GM19397 (cell line): ENCODE measurements around the gene TOP3B.

Experiments used
- ATAC-seq: cut with Tn5 transposase; IDR thresholded peaks from one replicate; pipeline ENCODE4 v1.9.1; 2021; ENCODE audit warnings: mild to moderate bottlenecking, moderate library complexity; ENCODE audit not compliant: unreplicated experiment

TOP3B gene

DNA sequence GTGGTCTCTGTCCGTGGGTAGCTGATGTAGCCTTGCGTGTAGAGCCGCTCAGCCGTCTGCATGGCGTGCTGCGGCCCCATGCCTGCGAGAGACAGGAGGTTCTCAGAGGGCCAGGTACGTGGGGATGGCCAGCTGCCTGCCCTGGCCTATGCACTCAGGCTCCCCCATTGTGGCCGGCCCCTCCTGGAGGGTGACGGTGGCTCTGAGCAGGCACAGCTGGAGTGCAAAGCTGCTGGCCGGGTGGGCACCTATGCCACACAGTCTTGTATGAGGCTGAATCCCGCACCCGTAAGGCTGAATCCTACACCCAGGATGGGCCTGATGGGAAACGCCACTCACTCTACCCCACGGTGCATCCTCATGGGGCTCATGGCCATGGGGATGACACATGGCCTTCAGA lies 18.4 kb downstream of the TOP3B start:
- no peak for ATAC-seq

DNA sequence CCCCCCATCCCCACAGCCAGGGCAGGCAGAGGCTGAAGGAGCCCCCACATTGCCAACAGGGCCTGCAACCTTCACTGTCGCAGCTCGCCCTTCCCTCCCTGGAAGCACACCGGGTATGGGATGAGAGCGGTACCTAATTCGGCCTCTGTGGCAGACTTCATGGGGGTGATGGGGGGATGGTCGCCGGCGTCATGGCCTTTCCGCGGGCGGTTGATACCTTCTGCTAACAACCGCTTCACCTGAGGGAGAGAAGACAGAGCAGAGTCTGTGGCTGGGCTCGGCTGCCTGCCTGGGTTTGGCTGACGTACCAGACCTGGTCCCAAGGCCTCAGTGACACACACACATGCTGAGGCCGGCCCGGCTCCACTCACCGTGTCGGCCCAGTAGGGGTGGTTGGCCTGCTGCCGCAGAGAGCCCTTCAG lies 18.8 kb downstream of the TOP3B start:
- no peak for ATAC-seq

DNA sequence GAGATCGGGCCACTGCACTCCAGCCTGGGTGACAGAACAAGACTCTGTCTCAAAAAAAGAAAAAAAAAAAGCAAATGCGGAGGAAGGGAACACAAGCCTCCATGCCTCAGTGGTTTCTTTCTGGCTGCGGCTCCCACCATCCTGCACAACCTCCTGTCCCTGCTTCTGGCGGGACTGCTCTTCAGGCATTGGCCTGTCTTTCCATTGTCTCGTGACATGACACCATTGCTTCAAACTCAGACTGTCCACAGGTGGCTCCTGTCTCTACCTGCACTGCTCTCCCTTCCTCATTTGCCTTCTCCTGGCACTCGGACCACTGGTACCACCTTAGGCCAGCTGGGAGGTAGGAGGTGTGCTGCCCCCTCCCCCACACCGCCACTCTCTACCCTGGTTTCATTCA lies 19.3 kb downstream of the TOP3B start:
- no peak for ATAC-seq

DNA sequence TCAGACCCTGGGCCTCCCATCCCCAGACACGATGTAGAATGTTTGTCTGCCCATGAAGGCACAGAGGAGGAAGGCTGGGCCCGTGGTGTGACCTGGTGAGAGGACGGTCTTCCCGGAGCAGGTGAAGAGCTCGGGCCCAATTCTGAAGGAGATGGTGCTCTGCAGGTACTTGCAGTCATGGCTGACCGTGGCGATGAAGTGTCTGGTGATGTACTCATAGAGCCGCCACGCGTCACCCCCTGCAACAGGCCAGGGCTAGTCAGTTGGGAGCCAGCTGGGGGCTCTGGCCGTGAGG lies 20.0 kb downstream of the TOP3B start:
- ATAC-seq = no peak

DNA sequence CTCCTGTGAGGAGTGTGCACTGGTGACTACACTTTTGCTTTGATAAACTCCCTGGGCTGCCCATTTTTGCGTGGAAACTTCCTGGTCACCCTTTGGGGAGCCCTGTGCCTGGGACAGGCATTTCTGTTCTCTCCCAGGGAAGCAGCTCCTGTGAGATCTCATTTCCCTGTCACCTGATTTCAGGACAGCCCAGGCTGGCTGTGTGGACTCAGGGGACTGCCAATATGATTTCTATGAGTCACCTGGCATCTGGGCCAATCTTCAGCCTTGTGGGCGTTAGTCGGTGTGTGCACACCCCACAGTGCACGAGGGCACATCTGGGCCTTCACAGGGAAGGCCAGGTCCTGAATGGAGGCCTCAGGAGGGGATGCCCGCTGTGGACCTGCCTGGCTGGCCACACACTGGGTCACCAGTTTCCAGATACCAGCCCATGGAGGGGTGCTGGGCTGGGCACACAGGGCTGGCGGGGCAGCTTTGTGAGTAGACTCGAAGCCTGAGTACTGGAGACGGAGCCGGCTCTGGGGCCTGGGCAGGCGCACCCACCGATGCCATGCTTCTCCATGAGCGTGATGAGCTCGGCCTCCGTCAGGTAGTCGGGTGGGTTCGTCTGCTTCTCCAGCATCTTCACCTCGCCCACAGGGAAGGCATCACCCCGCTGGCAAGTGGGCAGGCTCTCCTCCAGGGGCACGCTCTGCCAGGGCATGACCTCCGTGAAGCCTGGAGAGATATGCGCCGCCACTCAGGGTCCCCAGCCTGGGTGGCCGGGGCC lies 20.5 kb downstream of the TOP3B start:
- ATAC-seq = no peak

DNA sequence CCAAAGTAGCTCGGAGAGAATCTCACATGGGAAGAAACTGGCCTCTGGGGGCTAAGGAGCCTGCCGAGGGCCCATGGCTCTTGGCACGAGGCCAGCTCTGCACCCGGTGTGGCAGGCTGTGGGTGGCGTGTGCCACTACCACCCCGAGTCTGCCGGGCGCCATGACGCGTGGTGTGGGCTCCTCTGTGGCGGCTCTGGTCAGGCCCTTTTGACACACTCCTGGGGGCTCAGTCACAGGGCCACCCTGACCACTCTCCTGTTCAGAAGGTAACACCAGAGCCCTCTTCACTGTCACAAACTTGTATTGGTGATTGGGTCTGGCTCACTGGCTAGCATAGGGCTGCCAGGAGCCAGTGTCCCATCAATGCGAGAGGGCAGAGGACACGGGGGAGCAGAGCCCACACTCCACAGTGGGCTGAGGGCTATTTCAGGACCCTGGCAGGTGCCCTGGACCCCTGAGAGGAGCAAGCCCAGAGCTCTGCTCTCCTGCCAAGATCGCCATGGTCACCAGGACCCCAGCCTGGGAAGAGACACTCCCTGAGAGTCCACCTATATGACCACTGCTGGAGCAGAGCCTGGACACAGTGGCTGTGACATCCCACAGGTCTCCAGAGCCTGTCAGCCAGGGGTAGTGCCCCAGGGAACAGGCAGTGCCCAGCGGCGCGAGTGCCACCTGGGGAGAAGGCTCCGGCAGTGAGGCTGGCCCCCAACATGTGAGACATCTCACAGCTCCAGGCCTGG lies 21.3 kb downstream of the TOP3B start:
- no peak for ATAC-seq

DNA sequence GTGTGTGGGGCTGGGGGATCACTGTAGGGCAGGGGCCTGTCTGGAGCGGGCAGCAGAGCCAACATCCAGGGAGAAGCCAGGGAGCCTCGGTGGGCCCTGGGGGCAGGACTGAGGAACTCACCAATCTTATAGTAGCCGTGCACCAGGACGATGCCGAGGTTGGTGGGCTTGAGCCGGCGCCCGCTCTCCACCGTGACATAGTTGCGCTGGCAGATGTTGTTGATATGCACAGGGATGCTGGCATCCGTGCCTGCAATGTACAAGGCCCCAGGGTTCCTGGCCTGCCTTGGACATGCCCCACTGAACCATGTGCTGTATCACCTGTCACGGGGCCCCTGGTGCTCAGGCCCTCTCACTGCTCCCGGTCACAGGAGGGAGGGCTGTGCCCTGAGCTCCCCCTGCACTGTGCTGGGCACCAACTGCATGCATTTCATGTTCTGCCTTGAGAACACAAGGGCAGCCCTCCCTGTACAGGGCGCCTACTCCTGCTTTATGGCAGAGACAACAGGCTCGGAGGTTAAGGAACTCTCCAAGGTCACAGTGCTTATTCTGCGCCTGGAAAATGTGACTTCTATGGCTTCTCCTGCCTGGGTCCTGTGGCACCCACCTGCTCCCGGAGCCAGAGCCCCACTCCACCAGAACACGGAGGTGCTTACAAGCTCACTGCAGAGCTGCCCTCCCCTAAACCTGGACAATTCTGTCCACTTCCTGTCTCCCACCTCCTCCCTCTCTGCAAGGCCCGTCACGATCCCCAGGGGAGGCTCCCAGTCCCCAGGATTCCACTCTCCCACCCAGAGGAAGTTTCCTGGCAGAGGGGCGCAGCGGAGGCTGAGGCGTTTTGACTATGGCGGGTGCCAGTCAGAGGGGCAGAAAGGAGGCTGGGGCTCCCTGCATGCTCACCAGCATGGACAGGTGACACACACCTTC lies 22.1 kb downstream of the TOP3B start:
- ATAC-seq = no peak

DNA sequence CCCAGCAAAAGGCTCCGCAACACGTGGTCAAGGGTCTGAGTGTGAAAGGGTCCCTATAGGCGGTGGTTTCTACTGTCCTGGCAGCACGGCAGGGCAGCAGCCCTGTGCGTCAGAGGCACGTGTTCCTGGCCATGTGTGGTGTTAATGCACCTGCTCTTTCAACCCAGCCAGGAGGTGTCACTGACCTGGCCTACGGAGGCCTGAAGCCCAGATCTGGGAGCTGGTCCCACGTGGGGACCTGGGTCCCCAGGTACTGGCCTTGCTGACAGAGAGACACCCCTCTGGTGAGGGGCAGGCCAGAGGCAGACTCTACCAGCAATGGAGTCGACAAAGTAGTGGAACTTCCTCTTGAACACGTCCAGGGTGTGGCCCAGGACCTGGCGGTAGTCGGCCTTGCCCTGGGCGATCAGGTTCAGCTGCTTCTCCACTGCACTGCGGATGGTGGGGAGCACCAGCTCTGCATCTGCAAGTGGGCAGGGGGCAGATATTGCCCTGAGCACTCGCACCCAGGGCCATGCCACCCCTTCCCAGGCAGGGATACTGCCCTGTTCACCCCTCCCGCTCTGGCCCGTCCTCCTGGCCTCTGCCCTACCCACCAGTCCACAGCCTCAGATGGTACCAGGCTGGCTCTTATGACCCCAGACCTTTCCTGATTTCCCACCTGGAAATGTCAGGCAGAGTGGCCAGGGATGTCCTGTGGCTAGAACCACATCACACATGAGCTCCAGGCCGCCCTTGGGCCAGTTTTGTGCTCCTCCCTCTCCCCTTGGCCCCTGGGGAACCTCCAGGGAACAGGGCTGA lies 23.1 kb downstream of the TOP3B start:
- ATAC-seq = no peak

DNA sequence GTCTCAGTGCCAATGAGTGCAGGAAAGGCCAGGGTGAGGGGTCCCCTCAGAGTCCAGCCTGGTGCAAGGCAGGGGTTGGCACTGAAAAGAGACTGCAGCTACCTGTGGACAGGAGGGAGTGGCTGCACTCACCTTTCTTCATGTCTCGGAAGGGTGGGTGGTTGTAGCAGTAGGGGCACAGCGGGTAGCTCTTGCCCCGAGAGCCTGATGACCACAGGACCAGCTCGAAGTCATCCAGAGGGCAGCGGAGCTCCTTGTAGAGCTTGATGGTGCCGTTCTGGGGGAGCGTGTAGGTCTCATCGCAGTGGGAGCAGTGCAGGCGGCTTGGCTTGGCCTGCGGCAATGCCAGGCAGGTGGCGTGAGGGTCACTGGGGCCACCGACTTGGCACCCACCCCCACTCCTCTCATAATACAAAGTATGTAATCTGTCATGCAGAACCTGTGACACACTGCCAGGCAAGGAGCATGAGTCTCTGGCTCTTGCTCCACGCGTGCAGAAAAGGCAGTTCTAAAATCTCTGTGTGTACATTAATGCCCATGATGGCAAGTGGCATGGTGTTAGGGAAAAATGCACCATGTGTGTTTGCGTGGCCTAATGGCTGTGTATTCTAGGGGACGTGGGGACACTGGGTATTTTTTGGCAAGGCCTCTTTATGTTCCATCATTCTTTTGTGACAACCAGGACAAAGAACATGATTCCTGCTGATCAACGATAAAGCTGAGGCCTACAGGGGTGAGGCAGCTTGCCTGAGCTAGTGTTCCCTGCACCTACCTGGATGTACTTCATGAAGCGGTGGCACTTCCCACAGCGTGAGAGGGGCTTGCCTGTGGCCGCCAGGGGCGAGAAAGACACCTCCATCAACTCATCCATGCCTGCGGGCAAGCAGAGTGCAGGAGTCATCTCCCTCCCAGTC lies 24.0 kb downstream of the TOP3B start:
- ATAC-seq = no peak

DNA sequence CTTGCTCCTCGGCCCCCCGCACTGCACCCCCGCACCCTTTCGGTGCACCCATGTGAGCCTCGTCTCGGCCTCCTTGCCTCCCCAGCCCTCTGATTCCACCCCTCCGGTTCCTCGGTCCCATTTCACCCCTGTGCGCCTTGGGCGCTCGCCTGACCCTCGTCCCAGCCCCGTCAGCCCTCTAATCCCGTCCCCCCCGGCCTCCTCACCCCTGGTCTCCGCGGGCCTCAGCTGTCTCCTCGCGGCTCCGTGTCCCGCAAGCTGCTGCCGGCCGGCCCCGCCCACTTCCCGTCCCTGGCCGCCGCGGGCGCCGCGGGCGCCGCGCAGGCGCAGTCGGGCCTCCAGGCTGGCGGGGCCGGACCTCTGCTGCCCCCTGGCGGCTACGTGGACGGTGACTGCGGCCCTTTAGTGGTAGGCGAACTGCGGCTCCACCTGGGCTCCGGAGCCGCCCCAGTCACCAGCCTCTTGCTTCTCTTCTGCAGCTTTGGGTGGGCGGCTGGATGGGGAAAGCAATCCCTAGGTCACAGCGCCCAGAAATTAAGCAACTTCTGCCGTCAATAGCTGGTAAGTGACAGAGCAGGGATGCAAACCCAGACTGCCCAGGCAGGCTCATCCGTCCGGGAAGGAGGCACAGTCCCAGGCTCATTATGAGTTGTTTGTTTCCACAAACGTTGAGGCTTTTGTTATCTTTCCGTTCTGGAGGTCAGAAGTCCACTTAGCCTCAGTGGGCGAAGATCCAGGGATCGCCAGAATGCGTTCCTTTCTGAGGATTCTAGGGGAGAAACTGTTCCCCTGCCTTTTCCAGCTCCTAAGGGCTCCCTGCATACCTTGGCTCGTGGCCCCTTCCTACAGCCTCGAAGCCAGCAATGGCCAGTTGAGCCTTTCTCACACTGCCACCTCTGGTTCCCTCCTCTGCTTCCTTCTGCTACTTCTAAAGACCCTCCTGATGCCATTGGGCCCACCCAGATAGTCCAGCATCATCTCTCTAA lies 29.7 kb downstream of the TOP3B start, which contains the start of gene PPM1F:
Gene PPM1F, minus strand, starts transcription at position 263 of the 986 bp plus-strand sequence. CDS start 6,800 bp downstream, outside the sequence.
- ATAC-seq = peak; percentile 71

DNA sequence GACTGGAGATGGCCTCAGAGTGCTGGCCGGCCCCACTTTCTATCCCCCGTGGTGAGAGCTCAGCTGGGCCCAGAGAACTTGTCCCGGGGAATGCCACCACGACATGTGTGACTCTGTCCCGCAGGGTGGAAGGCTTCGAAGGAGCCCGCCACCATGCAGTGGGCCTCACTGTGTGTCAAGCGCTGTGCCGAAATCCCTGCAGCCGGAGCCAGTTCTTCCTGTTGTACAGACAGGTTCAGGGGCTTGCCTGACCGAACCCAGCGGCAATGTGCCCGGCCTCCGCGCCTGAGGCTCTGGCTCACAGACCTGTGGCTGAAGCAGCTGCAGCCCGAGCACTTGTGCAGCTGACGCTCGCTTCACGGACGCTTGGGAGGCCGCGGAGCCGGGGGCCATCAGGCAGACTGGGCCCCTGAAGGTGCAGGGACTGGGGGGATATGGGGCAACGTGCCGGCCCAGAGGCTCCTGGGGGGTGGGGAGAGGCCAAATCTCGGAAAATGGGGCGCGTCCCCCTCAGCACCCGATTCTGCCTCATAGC lies 30.6 kb downstream of the TOP3B start:
- no peak for ATAC-seq

DNA sequence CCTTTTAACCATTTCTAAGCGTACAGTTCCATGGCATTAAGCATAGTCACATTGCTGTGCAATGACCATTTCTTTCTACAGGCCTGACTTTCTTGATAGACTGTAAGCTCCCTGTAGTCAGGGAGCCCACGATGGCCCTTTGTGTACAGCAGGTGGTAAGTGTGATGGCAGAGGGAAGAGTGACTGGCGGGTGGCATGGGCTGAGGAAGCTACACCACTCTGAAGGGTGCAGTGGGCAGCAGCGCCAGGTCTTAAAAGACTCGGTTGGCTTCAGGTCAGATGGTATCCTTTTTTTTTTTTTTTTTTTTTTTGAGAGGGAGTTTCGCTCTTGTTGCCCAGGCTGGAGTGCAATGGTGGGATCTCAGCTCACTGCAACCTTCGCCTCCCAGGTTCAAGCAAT lies 31.5 kb downstream of the TOP3B start:
- no peak for ATAC-seq

DNA sequence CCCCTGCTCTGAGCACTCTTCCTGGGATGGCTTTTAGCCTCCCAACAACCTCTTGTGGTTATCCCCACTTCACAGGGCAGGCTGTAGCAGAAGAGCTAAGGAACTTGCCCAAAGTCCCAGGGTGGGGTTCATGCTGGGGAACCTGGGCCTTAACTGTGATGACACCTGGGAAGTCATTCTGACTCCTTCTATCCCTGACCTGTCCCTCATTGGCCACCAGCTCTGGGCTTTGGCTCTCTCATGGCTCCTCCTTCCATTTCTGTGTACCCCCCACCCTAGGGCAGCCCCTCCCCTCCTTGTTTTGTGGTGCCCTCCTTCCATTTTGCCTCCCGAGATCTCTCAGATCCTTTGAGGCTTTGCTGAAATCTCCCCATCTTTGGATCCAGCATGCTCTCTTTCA lies 32.6 kb downstream of the TOP3B start:
- no peak for ATAC-seq

DNA sequence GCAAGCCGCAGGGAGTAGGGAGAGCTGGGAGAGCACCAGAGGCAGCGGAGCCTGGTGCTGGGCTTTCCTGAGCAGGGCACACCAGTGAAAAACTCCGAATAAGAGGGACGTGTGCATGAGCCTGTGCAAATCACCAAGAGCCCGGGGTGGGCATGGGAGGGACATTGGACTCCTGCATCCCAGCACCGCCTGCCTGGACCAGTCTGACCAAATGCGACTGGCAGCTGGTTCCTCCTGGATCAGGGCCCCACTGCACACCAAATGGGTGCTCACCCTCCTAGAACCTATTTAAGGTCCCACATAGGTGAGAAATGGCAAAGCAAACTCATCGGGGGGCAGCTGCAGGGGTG lies 33.0 kb downstream of the TOP3B start:
- no peak for ATAC-seq

DNA sequence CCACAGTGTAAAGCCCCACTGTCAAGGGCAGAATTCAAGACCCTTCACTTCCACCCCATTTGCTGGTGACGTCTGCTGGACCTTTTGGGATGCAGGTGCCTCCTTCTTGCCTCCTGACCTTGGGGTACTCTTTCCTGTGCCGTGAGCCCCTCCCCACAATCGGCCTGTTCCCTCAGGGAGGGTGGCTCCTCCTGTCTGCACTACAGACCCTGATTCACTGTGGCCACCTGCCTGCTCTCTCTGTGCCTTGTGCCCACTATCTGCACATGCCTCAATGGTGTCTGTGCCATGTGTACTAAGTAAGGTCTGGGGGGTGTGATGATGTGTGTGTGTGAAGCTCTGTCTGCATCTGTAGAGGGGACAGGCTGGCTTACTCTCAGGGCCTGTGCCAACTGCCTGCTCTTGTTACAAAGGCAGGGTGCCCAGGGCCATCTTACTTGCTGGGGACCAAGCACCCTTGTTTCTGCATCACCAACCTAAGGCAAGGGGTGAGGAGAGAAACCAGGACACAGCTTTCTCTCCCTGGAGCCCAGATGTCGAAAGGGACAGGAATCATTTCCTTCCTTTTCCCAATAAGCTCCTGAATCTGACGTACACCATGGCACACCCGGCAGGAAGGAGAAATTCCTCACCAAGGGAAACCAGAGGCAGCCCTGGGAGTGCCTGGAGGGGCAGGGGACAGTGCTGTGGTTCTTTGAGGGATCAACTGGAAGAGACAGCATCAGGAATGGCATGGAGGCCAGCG lies 33.6 kb downstream of the TOP3B start:
- ATAC-seq = no peak

DNA sequence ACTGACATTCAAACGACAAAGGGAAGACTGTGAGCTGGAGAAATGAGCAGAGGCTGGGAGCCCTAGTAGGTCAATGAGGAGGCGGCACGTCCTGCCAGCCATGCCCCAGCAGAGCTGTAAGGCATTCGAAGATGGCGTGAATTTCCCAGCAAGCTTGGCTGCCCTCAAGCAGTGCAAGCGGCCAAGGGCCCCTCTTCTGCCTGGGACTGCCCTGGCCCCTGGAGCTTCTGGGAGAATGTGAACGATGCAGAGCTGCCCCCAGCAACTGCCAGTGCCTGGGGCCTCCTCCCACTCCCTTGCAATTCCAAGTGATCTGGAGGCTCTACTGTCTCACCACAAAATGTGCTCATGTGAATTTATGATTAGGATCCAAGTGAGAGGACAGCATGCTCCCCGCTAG lies 34.2 kb downstream of the TOP3B start:
- ATAC-seq = no peak
